ENCODE measurements around the gene RAI2.

GRCh38 chrX:17758382-17758781, 102.7 kb downstream of the RAI2 start:
- no peak for TF ChIP-seq CTCF (IDR thresholded peaks at IDR 0.05)
- no peak for TF ChIP-seq POLR2AphosphoS5 (IDR thresholded peaks at IDR 0.05)
- no peak for TF ChIP-seq POLR2A (IDR thresholded peaks at IDR 0.05)
